ENCODE data around the gene PLCH2. TPM values are rescaled to one million over a fixed set of nuclear protein-coding genes. Genes with fewer than 3 reads are reported as not detected.

PLCH2 gene
- total and polyA plus RNA-seq, 9 of the 15 experiments (the other 6 are each of a cell fraction or from before 2014, with no cell fraction given): 0.16 TPM; not detected in 8

DNA sequence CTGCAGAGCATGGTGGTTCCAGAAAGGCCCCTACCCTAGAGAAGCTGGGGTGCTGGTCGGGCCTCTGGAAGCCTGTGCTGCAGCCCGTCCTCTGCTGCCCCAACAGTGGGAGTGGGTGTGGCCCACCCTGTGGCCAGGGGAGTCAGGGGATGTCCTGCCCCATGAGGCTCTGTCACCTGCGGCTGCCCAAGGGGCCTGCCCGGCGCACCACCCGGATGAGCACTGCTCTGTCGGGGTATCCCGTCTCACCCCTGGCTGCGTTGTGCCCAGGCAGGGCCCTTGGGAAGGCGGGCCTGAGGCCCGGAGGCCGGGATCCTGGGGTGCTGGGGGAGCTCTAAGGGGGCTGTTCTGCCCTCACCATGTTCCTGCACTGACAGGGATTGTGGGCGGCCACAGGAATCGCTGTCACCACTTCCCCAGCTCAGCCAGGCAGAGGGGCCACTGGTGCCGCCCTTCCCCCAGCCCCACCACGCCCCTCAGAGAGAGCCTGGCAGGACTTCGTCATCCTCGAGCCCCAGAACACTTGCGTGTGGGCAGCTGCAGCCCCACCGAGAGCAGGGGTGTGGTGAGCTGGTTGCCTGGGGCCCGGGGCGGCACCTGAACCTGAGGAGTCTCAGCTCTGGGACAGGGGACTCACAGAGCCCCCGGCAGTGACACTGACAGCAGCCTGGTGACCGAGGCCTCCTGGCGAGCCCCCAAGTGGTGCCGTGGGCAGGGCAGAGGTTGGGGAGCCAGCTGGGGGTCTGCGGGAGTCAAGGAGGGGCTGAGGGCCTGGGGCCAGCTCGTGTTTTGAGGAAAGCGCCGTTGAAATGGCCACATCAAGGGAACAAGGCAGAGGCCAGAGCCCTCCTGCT is 30.1 kb downstream of the PLCH2 start (continued):
- TF ChIP-seq, protein P1, sequence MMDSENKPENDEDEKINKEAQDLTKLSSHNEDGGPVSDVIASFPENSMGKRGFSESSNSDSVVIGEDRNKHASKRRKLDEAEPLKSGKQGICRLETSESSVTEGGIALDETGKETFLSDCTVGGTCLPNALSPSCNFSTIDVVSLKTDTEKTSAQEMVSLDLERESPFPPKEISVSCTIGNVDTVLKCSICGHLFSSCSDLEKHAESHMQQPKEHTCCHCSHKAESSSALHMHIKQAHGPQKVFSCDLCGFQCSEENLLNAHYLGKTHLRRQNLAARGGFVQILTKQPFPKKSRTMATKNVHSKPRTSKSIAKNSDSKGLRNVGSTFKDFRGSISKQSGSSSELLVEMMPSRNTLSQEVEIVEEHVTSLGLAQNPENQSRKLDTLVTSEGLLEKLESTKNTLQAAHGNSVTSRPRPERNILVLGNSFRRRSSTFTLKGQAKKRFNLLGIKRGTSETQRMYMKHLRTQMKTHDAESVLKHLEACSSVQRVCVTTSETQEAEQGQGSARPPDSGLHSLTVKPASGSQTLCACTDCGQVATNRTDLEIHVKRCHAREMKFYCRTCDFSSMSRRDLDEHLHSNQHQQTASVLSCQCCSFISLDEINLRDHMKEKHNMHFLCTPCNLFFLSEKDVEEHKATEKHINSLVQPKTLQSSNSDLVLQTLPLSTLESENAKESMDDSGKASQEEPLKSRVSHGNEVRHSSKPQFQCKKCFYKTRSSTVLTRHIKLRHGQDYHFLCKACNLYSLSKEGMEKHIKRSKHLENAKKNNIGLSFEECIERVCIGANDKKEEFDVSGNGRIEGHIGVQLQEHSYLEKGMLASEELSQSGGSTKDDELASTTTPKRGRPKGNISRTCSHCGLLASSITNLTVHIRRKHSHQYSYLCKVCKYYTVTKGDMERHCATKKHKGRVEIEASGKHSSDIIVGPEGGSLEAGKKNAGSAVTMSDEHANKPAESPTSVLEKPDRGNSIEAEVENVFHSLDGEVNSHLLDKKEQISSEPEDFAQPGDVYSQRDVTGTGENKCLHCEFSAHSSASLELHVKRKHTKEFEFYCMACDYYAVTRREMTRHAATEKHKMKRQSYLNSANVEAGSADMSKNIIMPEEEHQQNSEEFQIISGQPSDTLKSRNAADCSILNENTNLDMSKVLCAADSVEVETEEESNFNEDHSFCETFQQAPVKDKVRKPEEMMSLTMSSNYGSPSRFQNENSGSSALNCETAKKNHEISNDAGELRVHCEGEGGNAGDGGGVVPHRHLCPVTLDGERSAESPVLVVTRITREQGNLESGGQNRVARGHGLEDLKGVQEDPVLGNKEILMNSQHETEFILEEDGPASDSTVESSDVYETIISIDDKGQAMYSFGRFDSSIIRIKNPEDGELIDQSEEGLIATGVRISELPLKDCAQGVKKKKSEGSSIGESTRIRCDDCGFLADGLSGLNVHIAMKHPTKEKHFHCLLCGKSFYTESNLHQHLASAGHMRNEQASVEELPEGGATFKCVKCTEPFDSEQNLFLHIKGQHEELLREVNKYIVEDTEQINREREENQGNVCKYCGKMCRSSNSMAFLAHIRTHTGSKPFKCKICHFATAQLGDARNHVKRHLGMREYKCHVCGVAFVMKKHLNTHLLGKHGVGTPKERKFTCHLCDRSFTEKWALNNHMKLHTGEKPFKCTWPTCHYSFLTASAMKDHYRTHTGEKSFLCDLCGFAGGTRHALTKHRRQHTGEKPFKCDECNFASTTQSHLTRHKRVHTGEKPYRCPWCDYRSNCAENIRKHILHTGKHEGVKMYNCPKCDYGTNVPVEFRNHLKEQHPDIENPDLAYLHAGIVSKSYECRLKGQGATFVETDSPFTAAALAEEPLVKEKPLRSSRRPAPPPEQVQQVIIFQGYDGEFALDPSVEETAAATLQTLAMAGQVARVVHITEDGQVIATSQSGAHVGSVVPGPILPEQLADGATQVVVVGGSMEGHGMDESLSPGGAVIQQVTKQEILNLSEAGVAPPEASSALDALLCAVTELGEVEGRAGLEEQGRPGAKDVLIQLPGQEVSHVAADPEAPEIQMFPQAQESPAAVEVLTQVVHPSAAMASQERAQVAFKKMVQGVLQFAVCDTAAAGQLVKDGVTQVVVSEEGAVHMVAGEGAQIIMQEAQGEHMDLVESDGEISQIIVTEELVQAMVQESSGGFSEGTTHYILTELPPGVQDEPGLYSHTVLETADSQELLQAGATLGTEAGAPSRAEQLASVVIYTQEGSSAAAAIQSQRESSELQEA (IDR thresholded peaks at IDR 0.05; ENCODE audit: low read depth): no peak
- no peak for TF ChIP-seq ZNF586 (CRISPR knock-in tag; conservative IDR thresholded peaks at IDR 0.05)
